Measurements from ENCODE around the gene VSIG10L. TPM values are rescaled to one million over a fixed set of nuclear protein-coding genes. Genes with fewer than 3 reads are reported as not detected.

The VSIG10L gene
- total and polyA plus RNA-seq, 4 experiments from 2014 or later: 0.17 to 0.26 (median 0.22) TPM; not detected in 1

- Mint-ChIP-seq H3K9me3 (no peaks in the 10 kb centered on the region), H3K36me3 (no peaks in the 10 kb centered on the region), H3K27ac (no peak overlapping the region), H3K27me3 (peaks cover 13% of the 10 kb centered on the region in 2 donors), H3K4me1 (no peaks in the 10 kb centered on the region), H3K4me3 (no peak overlapping the region)
- no peaks in the 10 kb centered on the region for H3K4me1 ChIP-seq (ENCODE audit: insufficient read depth, low read length)
- H3K9me3 ChIP-seq (ENCODE audit: control insufficient read depth in 1 of 2, low read length in 2 of 2): no peaks in the 10 kb centered on the region
- no peaks in the 10 kb centered on the region for H3K27me3 ChIP-seq (ENCODE audit: insufficient read depth, low read length)
- ChIA-PET POLR2A (ENCODE audit: partially characterized antibody) (no interaction called here), CTCF (ENCODE audit: partially characterized antibody) (no interaction called here)
- H3K36me3 ChIP-seq (ENCODE audit: insufficient read depth, low read length): no peaks in the 10 kb centered on the region
- H3K4me3 ChIP-seq (ENCODE audit: low read length in 2 of 2): no peak overlapping the region
- H3K27ac ChIP-seq (ENCODE audit: low read depth, low read length): no peak overlapping the region
- DNase-seq: no peak
- intact Hi-C loops (cut with micrococcal nuclease): no loop called here
Observed at GRCh38 chr19:51294977-51295375, 47.0 kb downstream of the VSIG10L start.

GRCh38 chr19:51294211-51294976 lies 47.5 kb downstream of the VSIG10L start:
- no peak for DNase-seq
- no peaks in the 10 kb centered on the region for H3K4me1 ChIP-seq (ENCODE audit: insufficient read depth, low read length)
- no peak overlapping the region for H3K4me3 ChIP-seq (ENCODE audit: low read length in 2 of 2)
- no peak overlapping the region for H3K27ac Mint-ChIP-seq
- H3K36me3 Mint-ChIP-seq: no peaks in the 10 kb centered on the region
- POLR2A ChIA-PET (ENCODE audit: partially characterized antibody): no interaction called here
- CTCF ChIA-PET (ENCODE audit: partially characterized antibody): no interaction called here
- H3K4me1 Mint-ChIP-seq: no peaks in the 10 kb centered on the region
- no peaks in the 10 kb centered on the region for H3K27me3 ChIP-seq (ENCODE audit: insufficient read depth, low read length)
- no peaks in the 10 kb centered on the region for H3K9me3 ChIP-seq (ENCODE audit: control insufficient read depth in 1 of 2, low read length in 2 of 2)
- no peaks in the 10 kb centered on the region for H3K36me3 ChIP-seq (ENCODE audit: insufficient read depth, low read length)
- H3K9me3 Mint-ChIP-seq: no peaks in the 10 kb centered on the region
- H3K27me3 Mint-ChIP-seq: peaks cover 11 to 13% of the 10 kb centered on the region in 2 donors
- intact Hi-C loops (cut with micrococcal nuclease): no loop called here
- H3K27ac ChIP-seq (ENCODE audit: low read depth, low read length): no peak overlapping the region
- no peak overlapping the region for H3K4me3 Mint-ChIP-seq

- Histone ChIP-seq H3K4me3 (ENCODE audit: low read length in 2 of 2) (no peak overlapping the region), H3K27ac (ENCODE audit: low read depth, low read length) (no peak overlapping the region), H3K36me3 (ENCODE audit: insufficient read depth, low read length) (no peaks in the 10 kb centered on the region), H3K27me3 (ENCODE audit: insufficient read depth, low read length) (no peaks in the 10 kb centered on the region), H3K4me1 (ENCODE audit: insufficient read depth, low read length) (no peaks in the 10 kb centered on the region), H3K9me3 (ENCODE audit: control insufficient read depth in 1 of 2, low read length in 2 of 2) (no peaks in the 10 kb centered on the region)
- no peaks in the 10 kb centered on the region for H3K9me3 Mint-ChIP-seq
- no peak overlapping the region for H3K27ac Mint-ChIP-seq
- no peaks in the 10 kb centered on the region for H3K4me1 Mint-ChIP-seq
- H3K4me3 Mint-ChIP-seq: no peak overlapping the region
- intact Hi-C loops (cut with micrococcal nuclease): no loop called here
- CTCF ChIA-PET (ENCODE audit: partially characterized antibody): no interaction called here
- DNase-seq: no peak
- no peaks in the 10 kb centered on the region for H3K36me3 Mint-ChIP-seq
- POLR2A ChIA-PET (ENCODE audit: partially characterized antibody): no interaction called here
- peaks cover 11 to 13% of the 10 kb centered on the region in 2 donors for H3K27me3 Mint-ChIP-seq
Observed at GRCh38 chr19:51293571-51294210, 48.2 kb downstream of the VSIG10L start.

- no peak for DNase-seq
- Histone ChIP-seq H3K4me3 (ENCODE audit: low read length in 2 of 2) (no peak overlapping the region), H3K27me3 (ENCODE audit: insufficient read depth, low read length) (no peaks in the 10 kb centered on the region), H3K36me3 (ENCODE audit: insufficient read depth, low read length) (no peaks in the 10 kb centered on the region), H3K27ac (ENCODE audit: low read depth, low read length) (no peak overlapping the region), H3K9me3 (ENCODE audit: control insufficient read depth in 1 of 2, low read length in 2 of 2) (no peaks in the 10 kb centered on the region), H3K4me1 (ENCODE audit: insufficient read depth, low read length) (no peaks in the 10 kb centered on the region)
- H3K36me3 Mint-ChIP-seq: no peaks in the 10 kb centered on the region
- no peaks in the 10 kb centered on the region for H3K4me1 Mint-ChIP-seq
- POLR2A ChIA-PET (ENCODE audit: partially characterized antibody): no interaction called here
- no peak overlapping the region for H3K4me3 Mint-ChIP-seq
- CTCF ChIA-PET (ENCODE audit: partially characterized antibody): no interaction called here
- intact Hi-C loops (cut with micrococcal nuclease): no loop called here
- peaks cover 11 to 12% of the 10 kb centered on the region in 2 donors for H3K27me3 Mint-ChIP-seq
- H3K9me3 Mint-ChIP-seq: no peaks in the 10 kb centered on the region
- no peak overlapping the region for H3K27ac Mint-ChIP-seq
Observed at GRCh38 chr19:51292971-51293370, 49.0 kb downstream of the VSIG10L start.

GRCh38 chr19:51289635-51290034 lies 52.3 kb downstream of the VSIG10L start:
- Histone ChIP-seq H3K9me3 (ENCODE audit: control insufficient read depth in 1 of 2, low read length in 2 of 2) (no peaks in the 10 kb centered on the region), H3K4me3 (ENCODE audit: low read length in 2 of 2) (no peak overlapping the region), H3K27me3 (ENCODE audit: insufficient read depth, low read length) (peaks cover 5% of the 10 kb centered on the region), H3K27ac (ENCODE audit: low read depth, low read length) (no peak overlapping the region), H3K4me1 (ENCODE audit: insufficient read depth, low read length) (no peaks in the 10 kb centered on the region), H3K36me3 (ENCODE audit: insufficient read depth, low read length) (no peaks in the 10 kb centered on the region)
- Mint-ChIP-seq H3K36me3 (no peaks in the 10 kb centered on the region), H3K4me3 (no peak overlapping the region), H3K27me3 (peaks cover 9 to 13% of the 10 kb centered on the region in 2 donors), H3K9me3 (peaks cover 0 to 1% (median 0%) of the 10 kb centered on the region in 8 donors), H3K4me1 (no peaks in the 10 kb centered on the region), H3K27ac (no peak overlapping the region)
- ChIA-PET POLR2A (ENCODE audit: partially characterized antibody) (no interaction called here), CTCF (ENCODE audit: partially characterized antibody) (no interaction called here)
- no peak for DNase-seq
- intact Hi-C loops (cut with micrococcal nuclease): no loop called here

- intact Hi-C loops (cut with micrococcal nuclease): no loop called here
- no peak overlapping the region for H3K27ac ChIP-seq (ENCODE audit: low read depth, low read length)
Observed at GRCh38 chr19:51285682-51286081, 56.3 kb downstream of the VSIG10L start.

GRCh38 chr19:51282335-51282734 lies 59.6 kb downstream of the VSIG10L start:
- no peak for DNase-seq
- intact Hi-C loops (cut with micrococcal nuclease): no loop called here
- ChIA-PET CTCF (ENCODE audit: partially characterized antibody) (no interaction called here), POLR2A (ENCODE audit: partially characterized antibody) (no interaction called here)
- H3K27me3 ChIP-seq (ENCODE audit: insufficient read depth, low read length): peaks cover 1% of the 10 kb centered on the region
- H3K9me3 ChIP-seq (ENCODE audit: control insufficient read depth in 1 of 2, low read length in 2 of 2): no peaks in the 10 kb centered on the region
- no peaks in the 10 kb centered on the region for H3K36me3 Mint-ChIP-seq
- no peaks in the 10 kb centered on the region for H3K4me1 ChIP-seq (ENCODE audit: insufficient read depth, low read length)
- peak overlapping the region in 2 of 7 donors; percentile 40 to 58 for H3K27ac Mint-ChIP-seq
- no peaks in the 10 kb centered on the region for H3K4me1 Mint-ChIP-seq
- H3K4me3 ChIP-seq (ENCODE audit: low read length in 2 of 2): no peak overlapping the region
- H3K27me3 Mint-ChIP-seq: peaks cover 5 to 9% of the 10 kb centered on the region in 2 donors
- no peak overlapping the region for H3K4me3 Mint-ChIP-seq
- no peak overlapping the region for H3K27ac ChIP-seq (ENCODE audit: low read depth, low read length)
- H3K9me3 Mint-ChIP-seq: peaks cover 2 to 20% (median 10%) of the 10 kb centered on the region in 8 donors
- H3K36me3 ChIP-seq (ENCODE audit: insufficient read depth, low read length): no peaks in the 10 kb centered on the region

More at GRCh38 chr19:51285682-51286081, 56.3 kb downstream of the VSIG10L start:
- H3K27me3 Mint-ChIP-seq: peaks cover 2 to 7% of the 10 kb centered on the region in 2 donors
- H3K9me3 Mint-ChIP-seq: peaks cover 0 to 14% (median 6%) of the 10 kb centered on the region in 8 donors
- H3K4me1 ChIP-seq (ENCODE audit: insufficient read depth, low read length): no peaks in the 10 kb centered on the region
- peak overlapping the region in 1 of 7 donors; percentile 16 for H3K27ac Mint-ChIP-seq
- no peaks in the 10 kb centered on the region for H3K9me3 ChIP-seq (ENCODE audit: control insufficient read depth in 1 of 2, low read length in 2 of 2)
- peaks cover 5% of the 10 kb centered on the region for H3K27me3 ChIP-seq (ENCODE audit: insufficient read depth, low read length)
- no peaks in the 10 kb centered on the region for H3K4me1 Mint-ChIP-seq
- no peaks in the 10 kb centered on the region for H3K36me3 ChIP-seq (ENCODE audit: insufficient read depth, low read length)
- ChIA-PET CTCF (ENCODE audit: partially characterized antibody) (no interaction called here), POLR2A (ENCODE audit: partially characterized antibody) (no interaction called here)
- H3K4me3 Mint-ChIP-seq: no peak overlapping the region
- H3K36me3 Mint-ChIP-seq: no peaks in the 10 kb centered on the region
- no peak for DNase-seq
- no peak overlapping the region for H3K4me3 ChIP-seq (ENCODE audit: low read length in 2 of 2)
